Neuronal stem cell (in vitro differentiated cells): ENCODE measurements around the gene LOXL4.

ENCODE experiments used
- DNase-seq: peaks from one replicate; pipeline ENCODE4 v3.0.0-alpha.2; 2013; ENCODE audit warnings: low spot score
- H2AFZ ChIP-seq: one replicate; pipeline ENCODE4 v1.6.1; 2013; ENCODE audit warnings: mild to moderate bottlenecking, low read length, inconsistent platforms
- H2AK5ac ChIP-seq: 2 replicates; pipeline ENCODE4 v1.6.1; 2013; ENCODE audit warnings: low read depth, mild to moderate bottlenecking, inconsistent platforms, low read length, moderate library complexity, mixed read lengths
- H2BK120ac ChIP-seq: 2 replicates; pipeline ENCODE4 v1.6.1; 2013; ENCODE audit warnings: low read depth, mild to moderate bottlenecking, inconsistent platforms, low read length, moderate library complexity, mixed read lengths
- H2BK12ac ChIP-seq: one replicate; pipeline ENCODE4 v1.6.1; 2013; ENCODE audit warnings: low read length, inconsistent platforms
- H2BK15ac ChIP-seq: 2 replicates; pipeline ENCODE4 v1.6.1; 2013; ENCODE audit warnings: mild to moderate bottlenecking, low read length, inconsistent platforms, mixed read lengths
- H2BK5ac ChIP-seq: one replicate; pipeline ENCODE4 v1.6.1; 2013; ENCODE audit warnings: inconsistent platforms, mild to moderate bottlenecking, low read length, moderate library complexity
- H3K14ac ChIP-seq: one replicate; pipeline ENCODE4 v1.6.1; 2013; ENCODE audit warnings: low read length, inconsistent platforms
- H3K18ac ChIP-seq: 2 replicates; pipeline ENCODE4 v1.6.1; 2013; ENCODE audit warnings: low read length, inconsistent platforms
- H3K23ac ChIP-seq: 2 replicates; pipeline ENCODE4 v1.6.1; 2013; ENCODE audit warnings: low read depth, mild to moderate bottlenecking, mixed read lengths, low read length, inconsistent platforms; ENCODE audit not compliant: poor library complexity
- H3K27ac ChIP-seq: replicated peaks from 3 replicates; pipeline ENCODE4 v1.5.1; 2013; ENCODE audit warnings: low read length, inconsistent platforms
- H3K27me3 ChIP-seq, 3 experiments: 2 replicates each; pipeline ENCODE4 v1.6.1; 2013; ENCODE audit warnings: low read length in 3 of 3, mild to moderate bottlenecking in 2 of 3, inconsistent platforms in 1 of 3, low read depth in 1 of 3, mixed read lengths in 1 of 3, moderate library complexity in 1 of 3; ENCODE audit not compliant: control insufficient read depth in 3 of 3, insufficient read depth in 3 of 3
- H3K36me3 ChIP-seq, 2 donors: replicated peaks in 1 of 2; 2 replicates each; pipeline ENCODE4 v1.6.1; 2013; ENCODE audit warnings: low read length in 2 of 2; ENCODE audit not compliant: control insufficient read depth in 2 of 2, insufficient read depth in 2 of 2
- H3K4ac ChIP-seq: 2 replicates; pipeline ENCODE4 v1.6.1; 2013; ENCODE audit warnings: inconsistent platforms, mild to moderate bottlenecking, low read length, moderate library complexity
- H3K4me1 ChIP-seq, 2 donors: 1 replicate in 1 of 2; 2 replicates in 1 of 2; pipeline ENCODE4 v1.6.1; 2013; ENCODE audit warnings: low read length in 2 of 2, low read depth in 1 of 2; ENCODE audit not compliant: control insufficient read depth in 2 of 2, insufficient read depth in 1 of 2
- H3K4me2 ChIP-seq: one replicate; pipeline ENCODE4 v1.6.1; 2013; ENCODE audit warnings: mild to moderate bottlenecking, low read length, inconsistent platforms; ENCODE audit not compliant: insufficient read depth, poor library complexity, severe bottlenecking
- H3K4me3 ChIP-seq, 2 donors: 2 replicates each; pipeline ENCODE4 v1.5.1; 2013; ENCODE audit warnings: low read length in 2 of 2, mild to moderate bottlenecking in 2 of 2, inconsistent platforms in 1 of 2, moderate library complexity in 1 of 2
- H3K79me1 ChIP-seq: one replicate; pipeline ENCODE4 v1.6.1; 2013; ENCODE audit warnings: low read depth, mild to moderate bottlenecking, inconsistent platforms, low read length, moderate library complexity
- H3K9ac ChIP-seq: one replicate; pipeline ENCODE4 v1.6.1; 2013; ENCODE audit warnings: mild to moderate bottlenecking, low read depth, low read length, inconsistent platforms; ENCODE audit not compliant: poor library complexity
- H3K9me3 ChIP-seq, 2 donors: replicated peaks in 1 of 2; 2 replicates each; pipeline versions ENCODE3 to v1.6.1; 2013; ENCODE audit warnings: low read length in 2 of 2, mild to moderate bottlenecking in 2 of 2, inconsistent platforms in 1 of 2, low read depth in 1 of 2, mixed read lengths in 1 of 2, moderate library complexity in 1 of 2; ENCODE audit not compliant: control insufficient read depth in 2 of 2, insufficient read depth in 1 of 2
- H4K8ac ChIP-seq: one replicate; pipeline ENCODE4 v1.6.1; 2013; ENCODE audit warnings: low read depth, mild to moderate bottlenecking, inconsistent platforms, low read length, moderate library complexity
- H4K91ac ChIP-seq: one replicate; pipeline ENCODE4 v1.6.1; 2013; ENCODE audit warnings: low read length, low read depth, mild to moderate bottlenecking, inconsistent platforms; ENCODE audit not compliant: poor library complexity
- WGBS, 2 donors: extraction: QIAGEN DNeasy Blood & Tissue Kit; methylation state at CpG; one replicate each; pipeline ENCODE4 v1.1.7; 2013; ENCODE audit warnings: missing lambda C conversion rate in 2 of 2, mixed read lengths in 1 of 2; ENCODE audit not compliant: insufficient read length in 2 of 2, insufficient replicate concordance in 1 of 2; ENCODE audit errors: extremely low coverage in 2 of 2; 5-methylcytosine and 5-hydroxymethylcytosine counted together

LOXL4 gene

GRCh38 chr10:98309366-98310355, 41.7 kb upstream of the LOXL4 start:
- H4K91ac ChIP-seq, result no peak overlapping the region
- H3K36me3 ChIP-seq, result no peaks in the 10 kb centered on the region
- H3K4me1 ChIP-seq, result peaks cover 0 to 6% of the 10 kb centered on the region in 2 donors
- peak overlapping the region; percentile 87 for H2AFZ ChIP-seq
- WGBS, 2 donors, result no CpG with 5 or more reads among the region's 21 CpGs
- peak overlapping the region; percentile 38 for H3K4me2 ChIP-seq
- no peak overlapping the region for H2BK12ac ChIP-seq
- H3K9ac ChIP-seq, result no peak overlapping the region
- no peaks in the 10 kb centered on the region for H3K9me3 ChIP-seq
- H3K4ac ChIP-seq, result no peak overlapping the region
- H3K79me1 ChIP-seq, result no peaks in the 10 kb centered on the region
- H2BK120ac ChIP-seq, result no peak overlapping the region
- no peak overlapping the region for H2BK15ac ChIP-seq
- peak overlapping the region; percentile 45 for H3K18ac ChIP-seq
- H3K27ac ChIP-seq, result no peak overlapping the region
- no peak overlapping the region for H3K23ac ChIP-seq
- peak overlapping the region; percentile 24 to 28 for H3K4me3 ChIP-seq
- H3K27me3 ChIP-seq, result peaks cover 0 to 15% (median 0%) of the 10 kb centered on the region in 3 experiments
- no peak overlapping the region for H2BK5ac ChIP-seq
- no peak overlapping the region for H4K8ac ChIP-seq
- no peak overlapping the region for H3K14ac ChIP-seq
- no peak overlapping the region for H2AK5ac ChIP-seq
- peak; percentile 60 for DNase-seq

GRCh38 chr10:98308669-98309365, 40.8 kb upstream of the LOXL4 start:
- Histone ChIP-seq H3K18ac (no peak overlapping the region), H2BK5ac (no peak overlapping the region), H3K23ac (no peak overlapping the region), H3K4me2 (peak overlapping the region; percentile 38), H3K36me3 (no peaks in the 10 kb centered on the region), H3K9ac (no peak overlapping the region), H3K14ac (no peak overlapping the region), H3K9me3 (no peaks in the 10 kb centered on the region), H2AK5ac (no peak overlapping the region), H3K4me3 (peak overlapping the region in 1 of 2 donors; percentile 28), H2BK120ac (no peak overlapping the region), H3K27ac (no peak overlapping the region), H3K27me3 (peaks cover 0 to 11% (median 0%) of the 10 kb centered on the region in 3 experiments), H4K8ac (no peak overlapping the region), H4K91ac (no peak overlapping the region), H2AFZ (peak overlapping the region; percentile 87), H2BK12ac (no peak overlapping the region), H3K79me1 (no peaks in the 10 kb centered on the region), H2BK15ac (no peak overlapping the region), H3K4me1 (peaks cover 0 to 6% of the 10 kb centered on the region in 2 donors), H3K4ac (no peak overlapping the region)
- no peak for DNase-seq
- WGBS, 2 donors, result no CpG with 5 or more reads among the region's 13 CpGs

GRCh38 chr10:98307916-98308541, 40.0 kb upstream of the LOXL4 start:
- Histone ChIP-seq H2BK12ac (no peak overlapping the region), H2AFZ (no peak overlapping the region), H2BK5ac (no peak overlapping the region), H3K9ac (no peak overlapping the region), H3K14ac (no peak overlapping the region), H3K27me3 (peaks cover 0 to 11% (median 0%) of the 10 kb centered on the region in 3 experiments), H4K91ac (no peak overlapping the region), H3K9me3 (no peaks in the 10 kb centered on the region), H3K4me1 (peaks cover 0 to 12% of the 10 kb centered on the region in 2 donors), H3K4me2 (no peak overlapping the region), H3K18ac (no peak overlapping the region), H2BK120ac (no peak overlapping the region), H2AK5ac (no peak overlapping the region), H3K79me1 (no peaks in the 10 kb centered on the region), H4K8ac (no peak overlapping the region), H3K27ac (no peak overlapping the region), H3K4me3 (no peak overlapping the region), H3K36me3 (no peaks in the 10 kb centered on the region), H2BK15ac (no peak overlapping the region), H3K4ac (no peak overlapping the region), H3K23ac (no peak overlapping the region)
- DNase-seq, result no peak
- WGBS, 2 donors, result no CpG with 5 or more reads among the region's 11 CpGs
